Effector CD8-positive, alpha-beta T cell (primary cell): ENCODE results near the gene FIGNL2.
"Not testable (repeated sequence)": the region's sequence is repeated elsewhere in the genome, so short reads cannot be mapped to it uniquely, and the experiment has no call there.

Experiments
- DNase-seq: peaks from one replicate; lab custom pipeline; 2025; lab: John Stamatoyannopoulos, UW

FIGNL2 gene

DNA sequence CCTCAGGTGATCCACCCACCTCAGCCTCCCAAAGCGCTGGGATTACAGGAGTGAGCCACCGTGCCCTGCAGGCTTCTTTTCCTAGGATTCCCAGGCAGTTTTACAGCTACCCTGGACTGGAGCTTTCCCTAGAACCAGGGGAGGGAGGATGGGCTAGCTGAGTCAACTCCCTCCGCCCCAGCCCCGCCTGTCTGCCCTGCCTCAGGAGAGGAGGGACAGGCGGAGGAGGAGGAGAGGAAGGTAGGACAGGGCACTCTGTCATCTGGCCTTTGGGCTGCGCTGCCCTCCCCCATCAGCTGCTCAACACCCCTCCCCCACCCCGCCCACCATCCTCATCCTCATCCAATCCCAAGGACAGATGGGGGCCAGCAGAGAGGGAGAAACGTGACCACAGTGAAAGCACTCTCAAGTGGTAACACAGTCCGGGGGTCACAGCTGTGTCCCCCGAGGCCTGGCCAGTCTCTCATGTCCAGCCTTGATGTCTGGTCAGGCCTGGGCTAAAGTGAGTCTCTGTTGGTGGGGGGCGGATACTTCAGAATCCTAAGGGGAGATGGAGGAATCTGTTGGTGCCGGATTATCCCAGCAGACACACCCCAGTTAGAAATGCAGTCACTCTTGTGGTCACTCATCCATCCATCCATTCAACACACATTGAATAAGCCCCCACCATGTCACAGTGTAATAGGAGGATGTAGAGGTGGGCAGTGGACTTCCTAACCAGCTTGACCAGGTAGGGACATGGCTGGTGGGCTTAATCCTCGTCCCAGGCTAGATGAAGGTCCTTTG lies 12.3 kb downstream of the FIGNL2 start:
- no peak for DNase-seq

DNA sequence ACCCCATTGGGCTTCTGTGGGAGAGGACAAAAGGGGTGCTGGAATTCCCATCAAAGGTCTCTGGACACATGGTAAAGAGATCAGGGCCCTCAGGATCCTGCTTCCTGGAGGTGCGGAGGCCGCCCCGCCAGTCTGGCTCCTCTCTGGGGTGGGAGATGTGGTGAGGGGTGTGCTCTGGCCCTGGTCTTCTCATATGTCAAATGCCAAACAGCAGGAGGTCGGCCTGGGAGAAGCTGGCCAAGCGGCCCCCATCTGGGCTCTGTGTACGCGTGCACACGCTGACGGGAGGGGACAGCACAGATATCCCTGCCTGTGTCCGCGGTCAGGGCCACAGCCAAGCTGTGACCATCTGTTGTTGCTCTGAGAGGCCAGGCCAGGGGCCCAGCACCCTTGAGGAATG lies 14.1 kb downstream of the FIGNL2 start:
- no peak for DNase-seq

DNA sequence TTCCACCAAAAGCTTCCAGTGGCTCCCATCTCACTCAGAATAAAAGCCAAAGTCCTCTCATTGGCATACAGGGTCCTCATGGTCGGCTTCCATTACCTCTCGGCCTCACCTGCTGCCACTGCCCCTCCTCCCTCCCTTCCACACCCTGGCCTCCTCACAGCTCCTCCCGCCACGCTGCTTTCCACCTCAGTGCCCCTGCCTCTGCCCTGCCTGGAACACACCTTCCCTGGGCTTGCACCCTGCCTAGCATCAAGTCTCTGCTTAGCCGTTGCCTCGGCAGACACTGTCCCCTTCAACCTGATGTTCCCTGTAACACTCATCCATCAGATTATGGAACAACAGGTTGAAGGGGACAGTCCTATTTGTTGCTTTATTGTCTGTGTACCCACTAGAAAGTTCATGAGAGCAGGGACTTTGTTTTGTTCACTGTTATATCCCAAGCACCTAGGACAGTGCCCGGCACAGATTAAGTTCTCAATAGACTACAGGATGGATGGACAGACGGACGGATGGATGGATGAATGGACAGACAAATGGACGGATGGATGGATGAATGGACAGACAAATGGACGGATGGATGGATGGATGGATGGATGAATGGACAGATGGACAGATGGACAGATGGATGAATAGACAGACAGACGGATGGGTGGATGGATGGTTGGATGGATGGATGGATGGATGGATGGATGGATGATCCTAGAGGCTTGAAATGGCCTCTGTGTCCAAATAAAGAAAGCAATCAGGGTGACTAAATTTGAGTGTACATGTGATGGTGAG lies 14.9 kb downstream of the FIGNL2 start:
- DNase-seq, result no peak

DNA sequence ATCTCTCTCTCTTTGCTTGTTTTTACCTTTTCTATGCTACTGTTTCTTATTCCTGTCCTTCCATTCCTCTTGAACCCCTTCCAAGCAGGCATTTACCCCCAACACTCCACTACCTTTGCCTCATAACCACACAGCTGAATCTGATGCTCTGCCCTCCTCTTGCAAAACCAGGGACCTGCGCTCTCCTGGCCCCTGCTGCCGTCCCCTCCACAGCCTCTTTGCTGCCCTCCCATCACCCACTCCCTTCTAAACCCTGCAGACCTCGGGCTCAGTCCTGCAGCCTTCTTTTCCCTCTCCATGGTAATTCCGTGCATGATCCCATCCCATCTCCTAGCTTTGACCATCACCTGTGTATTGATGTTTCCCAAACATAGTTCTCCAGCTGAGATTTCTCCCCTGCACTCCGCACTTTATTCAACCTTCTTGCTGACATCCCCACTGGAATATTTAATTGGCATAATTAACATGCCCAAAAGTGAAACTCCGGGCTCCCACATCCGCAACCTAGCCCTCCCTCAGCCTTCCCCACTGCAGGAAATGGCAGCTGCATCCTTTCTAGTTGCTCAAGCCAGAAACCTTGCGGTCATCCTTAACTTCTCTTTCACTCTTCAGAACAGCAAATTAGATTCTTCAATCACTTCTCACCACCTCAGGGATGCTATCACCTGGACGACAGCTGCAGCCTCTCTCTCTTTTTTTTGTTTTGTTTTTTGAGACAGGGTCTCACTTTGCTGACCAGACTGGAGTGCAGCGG lies 16.0 kb downstream of the FIGNL2 start:
- no peak for DNase-seq

DNA sequence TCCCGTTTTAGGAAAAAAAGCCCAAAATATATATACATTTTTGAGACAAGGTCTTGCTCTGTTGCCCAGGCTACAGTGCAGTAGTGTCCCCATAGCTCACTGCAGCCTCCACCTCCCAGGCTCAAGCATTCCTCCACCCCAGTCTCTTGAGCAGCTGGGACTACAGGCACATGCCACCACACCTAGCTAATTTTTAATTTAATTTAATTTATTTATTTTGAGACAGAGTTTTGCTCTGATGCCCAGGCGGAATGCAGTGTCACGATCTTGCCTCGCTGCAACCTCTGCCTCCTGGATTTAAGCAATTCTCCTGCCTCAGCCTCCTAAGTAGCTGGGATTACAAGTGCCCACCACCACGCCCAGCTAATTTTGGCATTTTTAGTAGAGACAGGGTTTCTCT lies 16.7 kb downstream of the FIGNL2 start:
- DNase-seq, result not testable (repeated sequence)

DNA sequence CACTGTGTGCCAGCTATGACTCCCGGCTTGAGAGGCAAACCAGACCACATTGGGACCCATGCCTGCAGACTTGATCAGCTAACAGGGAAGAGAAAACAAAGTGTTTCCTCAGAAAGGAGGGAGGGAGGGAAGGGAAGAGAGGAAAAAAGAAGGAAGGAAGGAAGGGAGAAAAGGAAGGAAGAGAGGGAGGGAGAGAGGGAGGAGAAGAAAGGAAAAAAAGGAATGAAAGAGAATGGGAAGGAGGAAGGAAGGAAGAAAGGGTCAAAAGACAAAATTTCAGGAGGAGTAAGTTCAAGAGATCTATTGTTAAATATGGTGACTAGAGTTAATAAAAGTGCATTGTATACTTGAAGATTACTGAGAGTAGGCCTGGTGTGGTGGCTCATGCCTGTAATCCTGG lies 18.9 kb downstream of the FIGNL2 start:
- DNase-seq, result no peak

DNA sequence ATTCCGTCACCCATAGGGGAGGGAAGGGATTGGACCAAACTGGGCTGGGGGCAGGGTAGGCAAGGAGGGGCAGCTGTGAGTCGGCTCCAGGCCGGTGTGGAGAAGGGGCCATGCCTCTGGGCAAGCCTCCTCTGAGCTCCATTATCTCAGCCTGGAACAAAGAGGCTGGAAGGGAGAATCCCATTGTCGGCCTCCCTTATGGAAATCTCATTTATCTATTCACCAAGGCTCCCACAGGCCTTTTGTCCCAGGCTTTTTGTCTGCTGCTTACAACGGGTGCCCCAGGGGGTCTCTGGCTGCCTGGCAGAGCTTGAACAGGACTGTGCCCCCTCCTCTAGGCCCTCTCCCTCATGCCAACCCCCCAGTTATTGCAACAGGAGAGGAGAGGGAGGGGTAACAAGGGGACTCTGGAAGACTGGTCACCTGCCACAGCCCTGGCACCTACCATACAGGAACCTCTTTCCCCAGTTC lies 19.5 kb downstream of the FIGNL2 start:
- no peak for DNase-seq

DNA sequence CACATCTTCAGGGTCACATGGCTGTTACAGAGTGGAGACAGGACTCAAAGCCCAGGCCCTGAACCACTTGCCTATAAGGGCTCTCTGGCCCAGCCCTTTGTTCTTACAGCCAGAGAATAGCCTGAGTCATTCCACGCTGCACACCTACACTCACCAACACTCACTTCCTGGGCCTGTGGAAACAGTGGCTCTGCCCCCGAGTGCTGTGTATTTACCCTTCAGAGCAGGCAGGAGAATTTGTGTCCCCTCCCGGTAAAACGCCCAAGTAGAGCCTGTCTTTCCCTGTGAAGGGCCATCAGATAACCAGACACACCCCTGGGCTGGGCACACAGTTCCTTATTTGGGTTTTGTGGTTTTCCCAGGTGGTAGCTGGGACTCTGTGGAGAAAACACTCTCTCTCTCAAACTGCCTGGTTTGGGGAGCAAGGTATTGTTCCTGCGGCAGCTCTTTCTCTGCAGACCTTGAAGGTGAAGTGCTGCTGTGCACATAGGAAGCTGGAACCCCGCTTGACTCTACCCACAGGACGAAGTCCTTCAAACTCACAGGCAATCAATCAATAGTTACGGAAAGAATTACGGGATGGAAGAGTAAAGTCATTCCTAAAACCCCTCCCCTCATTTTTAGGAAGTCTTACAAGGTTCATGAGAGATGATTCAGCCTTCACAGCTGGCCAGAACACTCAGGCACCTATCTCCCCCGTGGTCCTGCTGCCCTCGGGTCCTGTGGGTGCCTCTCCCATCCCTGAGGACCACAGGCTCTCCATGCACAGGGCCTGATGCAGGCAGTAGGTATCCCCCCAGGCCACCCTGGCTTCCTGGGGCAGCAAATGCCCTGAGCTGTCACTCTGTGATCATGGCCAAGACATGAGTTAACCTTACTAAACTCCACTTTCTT lies 20.3 kb downstream of the FIGNL2 start:
- DNase-seq, result no peak

DNA sequence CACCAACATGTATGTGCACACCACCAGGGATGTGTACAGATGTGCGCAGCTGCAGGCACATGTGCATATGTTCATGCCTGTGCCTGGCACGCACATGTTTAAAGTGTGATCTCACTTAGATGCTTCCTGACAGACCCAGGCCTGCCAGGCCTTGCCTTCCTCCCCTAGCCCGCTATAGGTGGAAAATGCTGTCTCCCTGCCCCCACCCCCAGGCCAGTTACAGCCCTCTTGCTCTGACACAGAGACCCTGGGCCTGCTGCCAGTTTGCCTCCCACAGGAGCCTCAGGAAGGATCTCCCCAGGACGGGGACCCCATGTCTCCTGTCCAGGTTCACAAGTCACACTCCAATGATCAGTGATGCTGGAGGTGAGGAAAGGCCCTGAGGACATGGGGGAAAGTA lies 21.6 kb downstream of the FIGNL2 start:
- DNase-seq, result no peak

DNA sequence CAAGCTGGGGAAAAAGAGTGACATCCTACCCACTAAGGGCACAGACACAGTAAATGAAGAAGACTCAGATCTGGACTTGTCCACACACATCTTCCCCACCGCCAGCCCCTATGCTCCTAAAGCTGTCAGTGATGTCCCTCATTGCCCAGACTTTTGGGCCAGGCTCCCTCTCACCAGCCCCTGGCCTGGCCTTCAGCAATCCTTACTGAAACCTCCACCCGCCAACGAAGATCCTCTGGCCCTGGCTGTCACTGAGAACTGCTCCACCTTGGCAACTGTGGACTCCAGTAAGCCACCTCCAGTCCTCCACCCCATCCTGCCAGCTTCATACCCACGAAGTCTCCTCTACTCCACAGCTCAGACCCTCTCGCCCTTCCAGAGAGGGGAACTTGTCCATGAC lies 23.3 kb downstream of the FIGNL2 start:
- no peak for DNase-seq

DNA sequence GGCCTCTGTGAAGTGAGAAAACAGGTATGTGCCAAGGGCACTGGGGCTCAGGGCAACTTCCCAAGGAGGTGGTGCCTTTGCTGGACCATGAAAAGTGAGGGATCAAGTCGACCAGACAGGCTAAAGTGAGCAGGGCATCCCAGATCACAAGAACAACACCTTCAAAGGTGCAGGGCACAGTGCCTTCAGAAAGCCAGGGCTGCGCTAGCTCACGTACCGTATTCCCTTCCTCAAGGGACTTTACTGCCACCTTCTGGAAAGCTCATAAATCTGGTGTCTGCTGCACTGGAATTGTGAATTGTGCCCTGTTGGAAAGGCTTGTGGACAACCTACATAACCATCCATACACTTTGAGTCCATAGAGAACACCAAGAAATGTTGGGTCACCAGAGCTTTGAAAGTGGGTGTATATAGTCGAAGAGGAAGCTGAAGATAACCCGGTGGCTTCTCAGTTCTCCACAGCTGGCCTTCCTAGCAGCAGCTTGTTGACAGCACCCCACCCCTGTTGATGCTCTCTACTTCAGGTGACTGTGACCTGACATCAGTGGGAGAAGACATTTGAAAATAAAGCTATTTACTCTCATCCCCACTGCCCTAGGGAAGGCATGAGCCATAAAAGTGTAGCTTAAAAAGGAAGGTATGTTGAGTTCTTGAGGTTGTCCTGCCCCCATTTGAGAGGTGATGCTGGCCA lies 24.5 kb downstream of the FIGNL2 start:
- DNase-seq, result no peak

DNA sequence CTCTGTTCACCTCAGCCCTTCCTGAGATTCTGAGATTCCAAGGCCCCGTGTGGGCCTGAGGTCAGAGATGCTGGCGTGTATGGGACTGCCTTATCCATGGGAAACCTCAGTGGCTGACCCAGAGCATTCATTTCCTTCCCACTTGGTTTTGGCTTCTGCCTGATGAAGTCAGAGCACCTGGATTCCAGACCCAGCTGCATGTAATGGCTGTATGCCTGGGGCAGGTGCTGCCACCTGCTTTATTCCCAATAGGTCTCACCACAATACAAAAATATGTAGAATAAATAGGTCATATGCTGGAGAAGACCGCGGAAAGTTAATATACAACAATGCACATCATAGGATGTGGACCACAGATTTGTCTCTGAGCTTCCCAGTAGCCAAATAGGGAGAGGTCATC lies 25.6 kb downstream of the FIGNL2 start:
- no peak for DNase-seq

DNA sequence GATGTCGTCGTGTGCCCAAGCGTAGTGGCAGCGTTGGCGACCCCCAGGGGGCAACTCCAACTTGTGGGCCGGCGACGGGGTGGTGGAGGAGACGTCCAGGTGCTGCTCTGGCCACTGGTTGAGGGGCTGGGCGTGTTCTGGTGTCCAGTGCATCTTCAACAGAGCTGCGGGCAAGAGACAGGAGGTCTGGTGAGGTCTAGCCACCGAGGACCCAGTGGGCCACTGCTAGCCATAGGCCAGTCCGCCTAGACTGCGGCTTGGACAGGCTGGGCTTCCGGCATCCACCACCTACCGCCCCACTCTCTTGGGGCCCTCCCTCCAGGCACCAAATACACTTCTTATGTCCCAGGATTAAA lies 26.3 kb downstream of the FIGNL2 start:
- DNase-seq, result no peak

DNA sequence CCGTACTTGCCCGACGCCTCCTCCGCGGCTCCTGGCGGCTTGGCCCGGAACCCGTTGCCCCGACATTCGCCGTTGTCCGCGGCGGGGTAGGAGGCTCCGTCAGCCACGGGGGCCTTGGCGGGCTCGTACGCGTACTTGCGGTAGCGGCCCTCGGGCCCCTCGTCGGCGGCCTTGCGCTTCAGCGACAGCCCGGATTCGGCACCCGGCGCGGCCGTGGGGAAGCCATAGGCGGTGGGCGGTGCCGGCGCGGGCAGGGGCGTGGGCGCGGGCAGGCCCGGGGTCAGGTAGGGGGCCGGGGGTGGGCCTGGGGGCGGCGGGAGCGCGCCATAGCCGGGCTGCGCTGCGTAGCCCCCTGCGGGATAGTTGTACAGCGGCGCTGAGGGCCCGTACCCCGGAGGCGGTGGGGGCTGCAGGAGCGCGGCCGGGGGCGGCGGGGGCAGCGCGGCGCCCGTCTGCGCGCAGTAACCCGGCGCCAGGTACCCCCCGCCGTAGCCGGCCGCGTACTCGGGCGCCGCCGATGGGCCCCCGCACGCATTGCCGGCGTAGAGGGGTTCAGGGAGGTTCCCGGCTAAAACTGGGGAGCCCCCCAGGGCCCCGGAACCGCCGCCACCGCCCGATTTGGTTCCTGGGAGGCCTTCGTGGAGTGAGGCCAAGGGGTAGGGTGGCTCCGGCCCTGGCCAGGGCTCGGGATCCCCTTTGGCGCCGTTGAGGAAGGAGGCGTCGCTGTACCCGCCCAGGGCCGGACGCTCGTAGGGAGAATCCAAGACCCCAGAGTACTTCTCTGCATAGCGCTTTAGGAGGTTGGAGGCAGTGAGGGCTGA lies 26.9 kb downstream of the FIGNL2 start:
- peak; percentile 29 for DNase-seq

DNA sequence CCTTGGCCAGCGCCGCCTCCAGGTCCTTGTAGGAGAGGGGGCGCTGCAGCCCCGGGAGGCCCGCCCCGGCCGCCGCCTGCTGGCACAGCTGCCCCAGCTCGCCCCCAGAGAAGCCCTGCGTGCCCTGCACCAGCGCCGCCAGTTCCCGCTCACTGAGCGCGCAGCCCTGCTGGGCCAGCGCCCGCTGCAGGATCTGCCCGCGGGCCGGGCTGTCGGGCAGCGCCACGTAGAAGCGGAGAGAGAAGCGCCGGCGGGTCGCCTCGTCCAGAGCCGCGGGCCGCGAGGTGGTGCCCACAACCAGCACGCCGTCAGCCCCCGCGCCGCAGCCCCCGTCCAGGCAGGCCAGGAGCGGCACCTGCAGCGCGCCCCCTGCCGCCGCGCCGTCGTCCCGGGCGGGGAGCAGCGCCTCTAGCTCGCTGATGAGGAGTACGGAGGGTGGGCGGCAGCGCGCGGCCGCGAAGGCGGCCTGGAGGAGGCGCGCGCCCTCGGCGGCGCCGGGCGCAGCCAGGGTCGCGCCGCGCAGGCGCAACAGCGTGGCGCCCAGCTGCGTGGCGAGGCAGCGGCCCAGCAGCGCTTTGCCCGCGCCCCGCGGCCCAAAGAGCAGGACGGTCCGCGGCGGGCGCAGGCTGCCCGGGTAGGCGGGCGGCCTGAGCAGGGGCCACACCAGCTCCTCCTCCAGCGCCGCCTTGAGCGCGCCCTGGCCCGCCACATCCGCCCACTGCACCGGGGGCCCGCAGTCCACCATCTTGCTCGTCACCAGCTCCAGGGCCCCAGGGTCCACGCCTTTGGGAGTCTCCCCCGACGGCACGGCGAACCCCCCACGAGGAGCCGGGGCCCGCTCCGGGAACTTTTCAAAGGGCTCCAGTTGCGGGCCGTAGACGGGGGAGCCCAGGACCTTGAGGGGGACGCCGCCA lies 27.7 kb downstream of the FIGNL2 start:
- peak; percentile 70 for DNase-seq

DNA sequence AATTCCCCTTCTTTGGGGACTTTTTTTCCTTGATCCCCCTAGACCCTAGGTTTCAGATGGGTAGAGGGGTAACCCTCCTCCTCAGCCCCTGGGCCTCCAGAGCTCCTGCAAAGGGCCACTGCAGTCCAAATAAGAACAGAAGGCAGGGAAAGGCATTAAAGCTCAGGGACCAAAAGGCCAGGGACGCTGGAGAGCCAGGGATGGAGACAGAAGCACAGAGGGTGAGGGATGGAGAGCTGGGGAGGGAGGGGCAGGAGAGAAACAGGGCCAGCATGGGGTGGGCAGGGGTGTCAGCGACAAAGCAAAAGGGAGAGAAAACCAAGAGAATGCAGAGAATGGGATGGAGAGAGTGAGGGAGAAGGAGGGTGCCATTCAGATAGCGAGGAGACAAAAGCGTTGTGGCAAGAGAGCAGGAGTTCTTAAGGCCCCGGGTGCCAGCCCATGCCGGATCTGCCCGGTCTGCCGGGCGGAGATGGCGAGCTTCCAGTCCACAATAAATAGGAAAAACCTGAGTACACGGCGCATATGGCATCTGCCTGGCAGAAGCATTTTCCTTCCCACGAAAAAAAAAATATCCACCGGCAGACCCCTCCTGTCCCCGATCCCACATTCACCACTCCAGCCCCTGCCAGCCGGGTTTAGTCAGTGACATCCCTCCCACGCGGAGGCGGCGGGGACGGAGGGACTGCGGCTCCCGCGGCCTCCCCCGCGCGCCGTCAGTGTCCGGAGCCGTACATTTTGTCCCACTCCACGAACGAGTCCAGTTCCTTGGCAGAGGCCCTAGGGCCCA lies 28.6 kb downstream of the FIGNL2 start:
- no peak for DNase-seq

DNA sequence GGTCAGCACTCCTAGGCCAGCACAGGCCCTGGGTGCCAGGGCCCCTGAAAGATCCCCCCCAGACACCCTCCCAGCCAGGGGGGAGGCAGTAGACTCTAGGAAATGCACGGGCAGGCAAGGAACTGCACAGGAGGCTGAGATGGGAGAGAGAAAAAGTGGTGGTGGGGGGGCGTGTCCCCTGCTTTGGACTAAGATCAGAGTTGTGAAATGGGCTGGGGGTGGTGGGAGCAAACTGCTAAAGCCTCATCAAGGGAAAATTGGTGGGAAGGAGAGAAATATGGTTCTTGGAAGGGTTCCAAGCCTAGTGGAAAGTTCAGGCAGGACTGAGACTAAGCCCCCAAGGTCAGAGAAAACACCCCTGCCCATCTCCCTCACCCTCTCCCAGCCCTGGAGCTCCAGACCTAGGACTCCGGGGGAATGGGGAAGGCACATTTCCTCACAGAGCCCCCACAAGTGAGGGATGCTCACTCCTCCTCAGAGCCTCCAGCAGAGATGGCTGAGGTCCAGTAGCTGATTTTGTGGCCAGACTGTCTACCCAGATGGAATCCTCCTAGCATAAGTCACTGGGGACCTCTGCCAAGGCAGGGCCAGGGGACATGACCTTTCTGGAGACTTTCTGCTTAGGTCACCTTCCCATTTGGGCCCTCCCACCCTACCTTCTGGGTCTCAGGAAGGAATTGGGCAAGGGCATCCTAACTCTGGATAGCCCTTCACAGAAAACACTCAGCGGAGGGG lies 29.8 kb downstream of the FIGNL2 start:
- DNase-seq, result no peak

DNA sequence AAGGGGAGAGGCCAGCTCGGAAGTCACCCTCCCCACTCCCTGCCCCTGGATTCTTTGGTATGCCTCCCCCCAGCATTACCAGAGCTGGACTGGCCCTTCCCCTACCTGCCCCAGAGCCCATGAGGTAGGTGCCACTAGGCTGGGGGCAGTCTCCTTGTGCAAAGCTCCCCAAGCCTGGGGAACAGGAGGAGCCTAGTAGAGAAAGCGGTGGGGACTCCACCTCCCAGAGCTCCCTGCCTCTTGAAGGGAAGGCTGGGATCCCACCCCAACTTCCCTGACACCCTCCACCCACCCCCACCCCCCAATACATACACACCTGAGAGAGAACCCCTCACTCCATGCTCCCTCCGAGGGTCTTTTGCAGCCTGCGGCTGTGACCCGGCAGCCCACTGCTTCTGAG lies 30.4 kb downstream of the FIGNL2 start:
- DNase-seq, result no peak
